HepG2 (cell line): ENCODE measurements around the gene SART1. TPM values are rescaled to one million over a fixed set of nuclear protein-coding genes. Genes with fewer than 3 reads are reported as not detected.

Experiments used
- ATAC-seq: fragments of 200-7000 bp; cut with Tn5 transposase; 3 replicates; pipeline ENCODE4 v1.9.1; 2020; ENCODE audit warnings: mild to moderate bottlenecking, moderate library complexity
- BruUV-seq: library from RNA; stranded (reverse); fragments of 400-500 nt; replicated peaks from 2 replicates; lab custom pipeline; 2021; lab: Mats Ljungman, UMichigan
- CTCF ChIA-PET: fragments of 300-600 bp; formaldehyde crosslinking; extraction: SDS; loops from one replicate; lab custom pipeline; 2021; ENCODE audit warnings: low total read pairs, inconsistent platforms, low intra/inter-chr PET ratio; lab: Yijun Ruan, JAX
- POLR2A ChIA-PET: fragments of 350-600 bp; sonication (Branson Sonifier 250); formaldehyde crosslinking; loops from one replicate; lab custom pipeline; 2020; ENCODE audit warnings: antibody characterized with exemption, inconsistent platforms; lab: Yijun Ruan, JAX
- DNase-seq: peaks from one replicate; pipeline ENCODE4 v3.0.0-alpha.2; 2015; ENCODE audit warnings: low spot score
- FAIRE-seq: peaks from 3 replicates; lab custom pipeline; 2011; peaks lifted over from hg19 to GRCh38; lab: Jason Lieb, UNC
- H2AFZ ChIP-seq: one replicate; pipeline ENCODE4 v1.6.1; 2011; ENCODE audit warnings: low read length, inconsistent platforms
- H3K27ac ChIP-seq: fragments of 300-600 bp; 3 replicates; pipeline ENCODE4 v1.8.0; 2011; ENCODE audit warnings: mixed run types, mild to moderate bottlenecking, mixed read lengths, low read length, inconsistent platforms; ENCODE audit not compliant: insufficient read depth; ENCODE audit errors: extremely low read length
- H3K27me3 ChIP-seq, 2 experiments: fragments of 200-600 bp in 1 of 2; 2 replicates in 1 of 2; 3 replicates in 1 of 2; pipeline versions ENCODE4 v1.6.0 to v1.8.0; 2011; ENCODE audit warnings: low read length in 2 of 2, mild to moderate bottlenecking in 2 of 2, moderate library complexity in 2 of 2, inconsistent platforms in 1 of 2; ENCODE audit not compliant: insufficient read depth in 2 of 2, control insufficient read depth in 1 of 2
- H3K36me3 ChIP-seq, 2 experiments: fragments of 200-600 bp in 1 of 2; replicated peaks in 1 of 2; 2 replicates in 1 of 2; 3 replicates in 1 of 2; pipeline versions ENCODE4 v1.5.1 to v1.8.0; 2011; ENCODE audit warnings: low read length in 2 of 2, inconsistent platforms in 1 of 2; ENCODE audit not compliant: insufficient read depth in 2 of 2, control insufficient read depth in 1 of 2
- H3K4me1 ChIP-seq: 2 replicates; pipeline ENCODE4 v1.5.1; 2012; ENCODE audit warnings: low read length, inconsistent platforms; ENCODE audit not compliant: insufficient read depth
- H3K4me2 ChIP-seq: 2 replicates; pipeline ENCODE4 v1.6.0; 2011; ENCODE audit warnings: low read depth, low read length, inconsistent platforms
- H3K4me3 ChIP-seq, 3 experiments: fragments of 200-600 bp in 1 of 3; sonication (generic), shearing (Covaris generic) in 1 of 3; replicated peaks in 1 of 3; 2 replicates each; pipeline ENCODE4 v1.5.1; 2011 to 2016; ENCODE audit warnings: low read length in 3 of 3, inconsistent platforms in 2 of 3, low read depth in 2 of 3, mild to moderate bottlenecking in 2 of 3, control low read depth in 1 of 3, mixed read lengths in 1 of 3; ENCODE audit not compliant: insufficient read depth in 1 of 3
- H3K79me2 ChIP-seq: one replicate; pipeline ENCODE4 v1.6.1; 2011; ENCODE audit warnings: low read length, inconsistent platforms; ENCODE audit not compliant: insufficient read depth
- H3K9ac ChIP-seq: 2 replicates; pipeline ENCODE4 v1.6.0; 2011; ENCODE audit warnings: mild to moderate bottlenecking, low read depth, low read length, inconsistent platforms; ENCODE audit not compliant: insufficient read depth
- H3K9me3 ChIP-seq: 2 replicates; pipeline ENCODE4 v1.5.1; 2012; ENCODE audit warnings: mild to moderate bottlenecking, low read length
- H4K20me1 ChIP-seq: 2 replicates; pipeline ENCODE4 v1.6.0; 2011; ENCODE audit warnings: inconsistent platforms, mild to moderate bottlenecking, low read length, moderate library complexity; ENCODE audit not compliant: insufficient read depth
- CENPBD1 ChIP-seq: sonication (generic); formaldehyde crosslinking; IDR thresholded peaks from 2 replicates; pipeline ENCODE4 v1.8.0; 2022; ENCODE audit warnings: missing genetic modification reagents, low read depth, mild to moderate bottlenecking, borderline replicate concordance
- FOXO1 ChIP-seq: sonication (generic); formaldehyde crosslinking; IDR thresholded peaks from 2 replicates; pipeline ENCODE4 v1.4.0; 2020; ENCODE audit warnings: missing genetic modification reagents
- HIVEP1 ChIP-seq: sonication (generic); formaldehyde crosslinking; IDR thresholded peaks from 2 replicates; pipeline ENCODE4 v1.4.0; 2020; ENCODE audit warnings: mild to moderate bottlenecking, missing genetic modification reagents
- NFYC ChIP-seq: IDR thresholded peaks from 2 replicates; pipeline ENCODE4 v1.6.1; 2016; ENCODE audit warnings: missing genetic modification reagents, missing compliant biosample characterization
- PCBP2 ChIP-seq: fragments of 200-400 bp; formaldehyde crosslinking; optimal IDR thresholded peaks from 2 replicates; pipeline ENCODE3; 2018; ENCODE audit warnings: low read length, low read depth; ENCODE audit not compliant: poor library complexity, severe bottlenecking
- SAP130 ChIP-seq: IDR thresholded peaks from 2 replicates; pipeline ENCODE4 v1.6.1; 2016; ENCODE audit warnings: low read depth
- ZBTB7B ChIP-seq: sonication (generic); formaldehyde crosslinking; IDR thresholded peaks from 2 replicates; pipeline ENCODE4 v1.4.0; 2020; ENCODE audit warnings: missing genetic modification reagents
- ZFAT ChIP-seq: sonication (generic); formaldehyde crosslinking; conservative IDR thresholded peaks from 2 replicates; pipeline ENCODE4 v1.8.1; 2023; ENCODE audit warnings: missing genetic modification reagents, inconsistent platforms
- ZNF180 ChIP-seq: sonication (generic); formaldehyde crosslinking; IDR thresholded peaks from 2 replicates; pipeline ENCODE4 v1.4.0; 2020; ENCODE audit warnings: low read depth, missing genetic modification reagents, borderline replicate concordance
- ZNF296 ChIP-seq: sonication (generic); formaldehyde crosslinking; conservative IDR thresholded peaks from 2 replicates; pipeline ENCODE4 v1.5.0; 2020; ENCODE audit warnings: mild to moderate bottlenecking, missing genetic modification reagents
- ZNF589 ChIP-seq: sonication (generic); formaldehyde crosslinking; conservative IDR thresholded peaks from 2 replicates; pipeline ENCODE4 v1.8.0; 2022; ENCODE audit warnings: mild to moderate bottlenecking, moderate library complexity, missing genetic modification reagents
- ZNF674 ChIP-seq: sonication (generic); formaldehyde crosslinking; IDR thresholded peaks from 2 replicates; pipeline ENCODE4 v1.5.0; 2020; ENCODE audit warnings: low read depth, mild to moderate bottlenecking, missing genetic modification reagents
- ZNF687 ChIP-seq: sonication (generic); formaldehyde crosslinking; IDR thresholded peaks from 2 replicates; pipeline ENCODE4 v1.5.1; 2020; ENCODE audit warnings: mild to moderate bottlenecking, missing genetic modification reagents, moderate library complexity
- ZNF775 ChIP-seq: sonication (generic); formaldehyde crosslinking; IDR thresholded peaks from 2 replicates; pipeline ENCODE4 v1.4.0; 2020; ENCODE audit warnings: missing genetic modification reagents, mild to moderate bottlenecking, moderate library complexity, borderline replicate concordance
- ZUFSP ChIP-seq: sonication (generic); formaldehyde crosslinking; IDR thresholded peaks from 2 replicates; pipeline ENCODE4 v1.9.0; 2021; ENCODE audit warnings: missing genetic modification reagents, mild to moderate bottlenecking, borderline replicate concordance
- WGBS: methylation state at CpG from one replicate; pipeline ENCODE4 v1.1.6; 2017; ENCODE audit warnings: low lambda C conversion rate; 5-methylcytosine and 5-hydroxymethylcytosine counted together
- in situ Hi-C: cut with HindIII; loops from 2 replicates; pipeline ENCODE4 v1.10.0; 2017; ENCODE audit warnings: low pct_unique_long_range_greater_than_20kb; ENCODE audit not compliant: extremely low pct_ligation_motif_present
- intact Hi-C: fragments of 100-400 bp; cut with micrococcal nuclease; formaldehyde crosslinking; loops from one replicate; pipeline ENCODE4 v1.10.0; 2022; ENCODE audit not compliant: unreplicated experiment
- polyA plus RNA-seq, 8 experiments: library from polyadenylated mRNA; depleted of rRNA in 3 of 8; stranded (reverse) in 7 of 8; unstranded in 1 of 8; fragments of >200 nt; fragmentation: Illumina TruSeq in 4 of 8; extraction: Trizol in 4 of 8; gene quantifications; 2 replicates each; pipeline versions ENCODE4 v1.2.1 to v1.2.3, GENCODE V29; 2011 to 2016; ENCODE audit warnings: low read depth in 4 of 8, missing spikeins in 1 of 8, mixed read lengths in 1 of 8; ENCODE audit not compliant: insufficient read depth in 1 of 8
- total RNA-seq, 5 experiments: library from RNA; depleted of rRNA; stranded (reverse); fragments of >200 nt; fragmentation: Illumina TruSeq; extraction: Trizol; gene quantifications; 2 replicates each; pipeline ENCODE4 v1.2.3, GENCODE V29; 2016; ENCODE audit warnings: low read depth in 1 of 5

The SART1 gene
- total and polyA plus RNA-seq, 2 of the 13 experiments (the other 11 are each of a cell fraction or from before 2014, with no cell fraction given): 11.3 to 22.5 TPM

- Histone ChIP-seq H3K9ac (peak overlapping the region; percentile 68), H3K79me2 (peaks cover 11% of the 10 kb centered on the region), H4K20me1 (no peaks in the 10 kb centered on the region), H3K36me3 (no peaks in the 10 kb centered on the region; a peak in 1 of 5 replicates), H3K27me3 (no peaks in the 10 kb centered on the region), H3K4me1 (peaks cover 46% of the 10 kb centered on the region), H3K27ac (peak overlapping the region; percentile 44), H3K4me3 (peak overlapping the region; percentile 76 to 80 (median 79)), H3K9me3 (no peaks in the 10 kb centered on the region), H3K4me2 (peak overlapping the region; percentile 93), H2AFZ (no peak overlapping the region)
- BruUV-seq: TSS peak; percentile 38
- in situ Hi-C loops (no loop called here), intact Hi-C loops (loop anchor here (2.0 kb wide), 1 partner anchor 29 kb away; the partner anchor contains the start of gene CCDC85B)
- 10% methylated on average over 9 of the region's 60 CpGs for WGBS
- POLR2A ChIA-PET: interaction anchor here (1.4 to 2.7 kb wide), 3 partner anchors 9 to 29 kb away, joined by 3 to 8 read pairs (median 4); partner anchors contain the start of gene CCDC85B
- FAIRE-seq: no peak
- DNase-seq: no peak
- CTCF ChIA-PET: no interaction called here
- ATAC-seq: peak; percentile 24
- TF ChIP-seq SAP130 (CRISPR knock-in tag) (peak; percentile 9), CENPBD1 (CRISPR knock-in tag) (no peak), ZNF296 (CRISPR knock-in tag) (0 out of 2 replicates have a peak, but pooled peaks have one; percentile 26), PCBP2 (no peak), ZNF180 (CRISPR knock-in tag) (no peak), NFYC (no peak), HIVEP1 (peak; percentile 13; the same call in 1 of the 2 replicates), ZFAT (CRISPR knock-in tag) (no peak), ZNF775 (CRISPR knock-in tag) (no peak), ZNF674 (no peak), ZBTB7B (CRISPR knock-in tag) (0 out of 2 replicates have a peak, but pooled peaks have one; percentile 14), ZNF687 (CRISPR knock-in tag) (peak; percentile 65), FOXO1 (CRISPR knock-in tag) (no peak), ZUFSP (CRISPR knock-in tag) (no peak), ZNF589 (CRISPR knock-in tag) (0 out of 2 replicates have a peak, but pooled peaks have one; percentile 16)
These were observed 41.8 kb upstream of the SART1 start for GRCh38 chr11:65919573-65920371.
